ENCODE data around the gene RNF223. TPM values are rescaled to one million over a fixed set of nuclear protein-coding genes. Genes with fewer than 3 reads are reported as not detected.
A peak's percentile ranks its signal among the peaks of the same experiment; 100 is the strongest.

The RNF223 gene
- polyA plus RNA-seq, 2 of the 4 experiments (the other 2 are of a cell fraction) = 0.08 TPM; not detected in 1

DNA sequence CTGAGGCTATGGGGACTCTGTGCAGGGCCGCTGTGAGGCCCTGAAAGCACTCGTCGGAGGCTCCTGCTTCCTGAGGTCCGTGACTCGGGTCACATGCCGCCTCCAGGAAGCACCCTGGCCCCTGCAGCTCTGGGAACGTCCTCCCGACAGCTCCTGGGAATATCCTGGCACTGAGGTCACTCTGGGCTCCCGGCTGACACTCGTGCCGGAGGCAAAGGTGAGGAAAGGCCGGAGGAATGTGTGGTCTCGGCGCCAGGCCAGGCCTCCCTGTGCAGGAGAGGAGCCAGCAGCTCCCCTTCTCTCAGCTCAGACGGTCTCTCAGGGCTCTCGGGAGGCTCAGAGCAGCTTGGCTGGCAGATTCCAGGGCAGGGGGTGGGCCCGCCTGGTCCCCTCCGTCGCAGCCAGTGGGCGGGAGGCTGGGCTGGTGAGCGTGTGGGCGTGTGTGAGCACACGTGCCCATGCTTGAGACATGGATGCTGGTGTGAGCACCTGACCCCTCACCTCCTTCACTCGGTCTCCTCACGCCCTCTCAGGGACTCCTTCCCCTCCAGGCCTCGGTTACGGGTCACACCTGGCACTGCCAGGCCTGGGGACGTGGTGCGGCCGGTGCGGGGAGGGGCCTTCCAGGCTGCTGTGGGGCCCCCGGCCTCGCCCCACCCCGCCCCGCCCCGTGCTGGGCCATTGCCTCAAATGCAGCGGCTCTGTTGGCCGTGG lies 5.5 kb upstream of the RNF223 start (continued):
- TF ChIP-seq ATOH8 (CRISPR knock-in tag; IDR thresholded peaks at IDR 0.05; ENCODE audit: low read depth) (no peak), CTCF (IDR thresholded peaks at IDR 0.05) (no peak), MAX (IDR thresholded peaks at IDR 0.05) (peak; percentile 86), ZC3H11A (IDR thresholded peaks at IDR 0.05) (no peak), ZFP36 (IDR thresholded peaks at IDR 0.05; ENCODE audit: borderline replicate concordance, partially characterized antibody) (peak; percentile 32), SMC3 (IDR thresholded peaks at IDR 0.05) (no peak), MYC (IDR thresholded peaks at IDR 0.05; ENCODE audit: borderline replicate concordance, low read length) (no peak), EHF (CRISPR knock-in tag; IDR thresholded peaks at IDR 0.05) (no peak), ZSCAN20 (CRISPR knock-in tag; IDR thresholded peaks at IDR 0.05) (no peak), TFCP2L1 (CRISPR knock-in tag; IDR thresholded peaks at IDR 0.05) (no peak), HOXA7 (CRISPR knock-in tag; IDR thresholded peaks at IDR 0.05) (no peak), RNF2 (IDR thresholded peaks at IDR 0.05; ENCODE audit: borderline replicate concordance, low read depth) (peak; percentile 41; the same call in 1 of the 2 replicates), RAD21 (conservative IDR thresholded peaks at IDR 0.05 in 1 of 2, IDR thresholded peaks at IDR 0.05 in 1 of 2) (no peak), CEBPB (IDR thresholded peaks at IDR 0.05) (no peak), SREBF2 (IDR thresholded peaks at IDR 0.05) (no peak), RFX5 (IDR thresholded peaks at IDR 0.05) (no peak), FOXS1 (CRISPR knock-in tag; IDR thresholded peaks at IDR 0.05) (no peak), BHLHE40 (IDR thresholded peaks at IDR 0.05; ENCODE audit: low read depth, low read length) (peak; percentile 75), POLR2AphosphoS2 (conservative IDR thresholded peaks at IDR 0.05; ENCODE audit: low read length) (no peak), PHF8 (IDR thresholded peaks at IDR 0.05; ENCODE audit: borderline replicate concordance, low read depth) (no peak), RCOR1 (IDR thresholded peaks at IDR 0.05; ENCODE audit: low read depth, low read length) (no peak), JUNB (IDR thresholded peaks at IDR 0.05) (no peak), NFE2L2 (conservative IDR thresholded peaks at IDR 0.05; ENCODE audit: low read length) (no peak), FOSB (CRISPR knock-in tag; IDR thresholded peaks at IDR 0.05) (no peak), NPAS2 (CRISPR knock-in tag; IDR thresholded peaks at IDR 0.05; ENCODE audit: borderline replicate concordance) (no peak), RARB (CRISPR knock-in tag; IDR thresholded peaks at IDR 0.05) (no peak), MAZ (IDR thresholded peaks at IDR 0.05; ENCODE audit: borderline replicate concordance, low read depth, low read length) (no peak), TP53 (CRISPR knock-in tag; IDR thresholded peaks at IDR 0.05) (no peak), GATA3 (IDR thresholded peaks at IDR 0.05; ENCODE audit: borderline replicate concordance) (peak; percentile 32; the same call in 1 of the 2 replicates), CBX8 (IDR thresholded peaks at IDR 0.05) (no peak), EHMT2 (IDR thresholded peaks at IDR 0.05; ENCODE audit: low read depth) (no peak), NR3C1 (IDR thresholded peaks at IDR 0.05) (no peak)
- TF ChIP-seq, protein P1, sequence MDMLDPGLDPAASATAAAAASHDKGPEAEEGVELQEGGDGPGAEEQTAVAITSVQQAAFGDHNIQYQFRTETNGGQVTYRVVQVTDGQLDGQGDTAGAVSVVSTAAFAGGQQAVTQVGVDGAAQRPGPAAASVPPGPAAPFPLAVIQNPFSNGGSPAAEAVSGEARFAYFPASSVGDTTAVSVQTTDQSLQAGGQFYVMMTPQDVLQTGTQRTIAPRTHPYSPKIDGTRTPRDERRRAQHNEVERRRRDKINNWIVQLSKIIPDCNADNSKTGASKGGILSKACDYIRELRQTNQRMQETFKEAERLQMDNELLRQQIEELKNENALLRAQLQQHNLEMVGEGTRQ (IDR thresholded peaks at IDR 0.05) = peak; percentile 60; the same call in 1 of the 2 replicates
- TF ChIP-seq, protein P2, sequence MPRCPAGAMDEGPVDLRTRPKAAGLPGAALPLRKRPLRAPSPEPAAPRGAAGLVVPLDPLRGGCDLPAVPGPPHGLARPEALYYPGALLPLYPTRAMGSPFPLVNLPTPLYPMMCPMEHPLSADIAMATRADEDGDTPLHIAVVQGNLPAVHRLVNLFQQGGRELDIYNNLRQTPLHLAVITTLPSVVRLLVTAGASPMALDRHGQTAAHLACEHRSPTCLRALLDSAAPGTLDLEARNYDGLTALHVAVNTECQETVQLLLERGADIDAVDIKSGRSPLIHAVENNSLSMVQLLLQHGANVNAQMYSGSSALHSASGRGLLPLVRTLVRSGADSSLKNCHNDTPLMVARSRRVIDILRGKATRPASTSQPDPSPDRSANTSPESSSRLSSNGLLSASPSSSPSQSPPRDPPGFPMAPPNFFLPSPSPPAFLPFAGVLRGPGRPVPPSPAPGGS (IDR thresholded peaks at IDR 0.05) = no peak
- TF ChIP-seq, protein P3, sequence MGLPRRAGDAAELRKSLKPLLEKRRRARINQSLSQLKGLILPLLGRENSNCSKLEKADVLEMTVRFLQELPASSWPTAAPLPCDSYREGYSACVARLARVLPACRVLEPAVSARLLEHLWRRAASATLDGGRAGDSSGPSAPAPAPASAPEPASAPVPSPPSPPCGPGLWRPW (IDR thresholded peaks at IDR 0.05) = no peak
- TF ChIP-seq, protein P4, sequence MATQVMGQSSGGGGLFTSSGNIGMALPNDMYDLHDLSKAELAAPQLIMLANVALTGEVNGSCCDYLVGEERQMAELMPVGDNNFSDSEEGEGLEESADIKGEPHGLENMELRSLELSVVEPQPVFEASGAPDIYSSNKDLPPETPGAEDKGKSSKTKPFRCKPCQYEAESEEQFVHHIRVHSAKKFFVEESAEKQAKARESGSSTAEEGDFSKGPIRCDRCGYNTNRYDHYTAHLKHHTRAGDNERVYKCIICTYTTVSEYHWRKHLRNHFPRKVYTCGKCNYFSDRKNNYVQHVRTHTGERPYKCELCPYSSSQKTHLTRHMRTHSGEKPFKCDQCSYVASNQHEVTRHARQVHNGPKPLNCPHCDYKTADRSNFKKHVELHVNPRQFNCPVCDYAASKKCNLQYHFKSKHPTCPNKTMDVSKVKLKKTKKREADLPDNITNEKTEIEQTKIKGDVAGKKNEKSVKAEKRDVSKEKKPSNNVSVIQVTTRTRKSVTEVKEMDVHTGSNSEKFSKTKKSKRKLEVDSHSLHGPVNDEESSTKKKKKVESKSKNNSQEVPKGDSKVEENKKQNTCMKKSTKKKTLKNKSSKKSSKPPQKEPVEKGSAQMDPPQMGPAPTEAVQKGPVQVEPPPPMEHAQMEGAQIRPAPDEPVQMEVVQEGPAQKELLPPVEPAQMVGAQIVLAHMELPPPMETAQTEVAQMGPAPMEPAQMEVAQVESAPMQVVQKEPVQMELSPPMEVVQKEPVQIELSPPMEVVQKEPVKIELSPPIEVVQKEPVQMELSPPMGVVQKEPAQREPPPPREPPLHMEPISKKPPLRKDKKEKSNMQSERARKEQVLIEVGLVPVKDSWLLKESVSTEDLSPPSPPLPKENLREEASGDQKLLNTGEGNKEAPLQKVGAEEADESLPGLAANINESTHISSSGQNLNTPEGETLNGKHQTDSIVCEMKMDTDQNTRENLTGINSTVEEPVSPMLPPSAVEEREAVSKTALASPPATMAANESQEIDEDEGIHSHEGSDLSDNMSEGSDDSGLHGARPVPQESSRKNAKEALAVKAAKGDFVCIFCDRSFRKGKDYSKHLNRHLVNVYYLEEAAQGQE (IDR thresholded peaks at IDR 0.05) = no peak
